HG03469 (cell line): ENCODE results near the gene HDAC11.
"Not testable (repeated sequence)": the region's sequence is repeated elsewhere in the genome, so short reads cannot be mapped to it uniquely, and the experiment has no call there.

Experiments used
- ATAC-seq: cut with Tn5 transposase; IDR thresholded peaks from one replicate; pipeline ENCODE4 v1.9.1; 2021; ENCODE audit warnings: mild to moderate bottlenecking, moderate library complexity, moderate number of reproducible peaks; ENCODE audit not compliant: unreplicated experiment

Gene HDAC11

GRCh38 chr3:13521749-13522148 is 41.6 kb downstream of the HDAC11 start:
- not testable (repeated sequence) for ATAC-seq

GRCh38 chr3:13522236-13522635 is 42.1 kb downstream of the HDAC11 start:
- ATAC-seq: no peak

GRCh38 chr3:13524979-13525669 is 45.0 kb downstream of the HDAC11 start:
- no peak for ATAC-seq

- no peak for ATAC-seq
Observed at GRCh38 chr3:13525827-13526625, 45.9 kb downstream of the HDAC11 start.

- no peak for ATAC-seq
Observed at GRCh38 chr3:13526626-13526949, 46.5 kb downstream of the HDAC11 start.

- ATAC-seq: no peak
Observed at GRCh38 chr3:13528217-13528867, 48.2 kb downstream of the HDAC11 start.

GRCh38 chr3:13529196-13530112 is 49.3 kb downstream of the HDAC11 start:
- ATAC-seq: no peak

GRCh38 chr3:13530241-13531009 is 50.3 kb downstream of the HDAC11 start:
- ATAC-seq: no peak

GRCh38 chr3:13532085-13532484 is 52.0 kb downstream of the HDAC11 start:
- no peak for ATAC-seq

GRCh38 chr3:13532631-13533030 is 52.5 kb downstream of the HDAC11 start:
- no peak for ATAC-seq

GRCh38 chr3:13533885-13534301 is 53.8 kb downstream of the HDAC11 start:
- ATAC-seq: no peak

GRCh38 chr3:13535526-13535875 is 55.4 kb downstream of the HDAC11 start:
- no peak for ATAC-seq

- no peak for ATAC-seq
Observed at GRCh38 chr3:13535905-13536304, 55.8 kb downstream of the HDAC11 start.

- ATAC-seq: no peak
Observed at GRCh38 chr3:13536432-13536831, 56.3 kb downstream of the HDAC11 start.

- no peak for ATAC-seq
Observed at GRCh38 chr3:13536832-13537231, 56.7 kb downstream of the HDAC11 start.

- ATAC-seq: no peak
Observed at GRCh38 chr3:13537244-13537908, 57.3 kb downstream of the HDAC11 start.

GRCh38 chr3:13537909-13538296 is 57.8 kb downstream of the HDAC11 start:
- ATAC-seq: no peak

GRCh38 chr3:13538520-13539291 is 58.6 kb downstream of the HDAC11 start:
- ATAC-seq: no peak

GRCh38 chr3:13539292-13539638 is 59.2 kb downstream of the HDAC11 start:
- no peak for ATAC-seq
